Glutamatergic neuron (in vitro differentiated cells): Measurements from ENCODE around the gene FAM149B1. TPM values are rescaled to one million over a fixed set of nuclear protein-coding genes. Genes with fewer than 3 reads are reported as not detected.

Source experiments
- DNase-seq: peaks from one replicate; pipeline ENCODE4 v3.0.0; 2022
- H3K27ac Mint-ChIP-seq: one replicate; pipeline ENCODE4 v1.8.0; 2020; ENCODE audit warnings: mild to moderate bottlenecking, mixed read lengths, inconsistent platforms; ENCODE audit not compliant: unreplicated experiment
- H3K27me3 Mint-ChIP-seq: one replicate; pipeline ENCODE4 v1.8.0; 2020; ENCODE audit warnings: mild to moderate bottlenecking, moderate library complexity, mixed read lengths, inconsistent platforms; ENCODE audit not compliant: unreplicated experiment
- H3K36me3 Mint-ChIP-seq: one replicate; pipeline ENCODE4 v1.8.0; 2020; ENCODE audit warnings: mild to moderate bottlenecking, mixed read lengths, inconsistent platforms; ENCODE audit not compliant: unreplicated experiment
- H3K4me1 Mint-ChIP-seq: one replicate; pipeline ENCODE4 v1.8.0; 2020; ENCODE audit warnings: mild to moderate bottlenecking, low read depth, mixed read lengths, inconsistent platforms; ENCODE audit not compliant: unreplicated experiment
- H3K4me3 Mint-ChIP-seq: one replicate; pipeline ENCODE4 v1.8.0; 2020; ENCODE audit warnings: mild to moderate bottlenecking, mixed read lengths, inconsistent platforms; ENCODE audit not compliant: unreplicated experiment
- H3K9me3 Mint-ChIP-seq: one replicate; pipeline ENCODE4 v1.8.0; 2020; ENCODE audit warnings: mild to moderate bottlenecking, moderate library complexity, mixed read lengths, inconsistent platforms; ENCODE audit not compliant: unreplicated experiment
- CTCF ChIP-seq: fragments of 200-600 bp; sonication (generic); IDR thresholded peaks from one replicate; pipeline ENCODE4 v1.5.0; 2021; ENCODE audit not compliant: partially characterized antibody, unreplicated experiment
- total RNA-seq: library from RNA; stranded (reverse); fragmentation: NEBNext Ultra II Directional; extraction: Animal tissue kit (Norgen Biotek cat#: 25700); gene quantifications from one replicate; pipeline ENCODE4 v1.2.1, GENCODE V29; 2021; ENCODE audit not compliant: unreplicated experiment

The FAM149B1 gene
- total RNA-seq, 1 donor from 2014 or later, result 31.3 TPM

- no peak for TF ChIP-seq CTCF
- H3K4me3 Mint-ChIP-seq, result no peak overlapping the region
- H3K36me3 Mint-ChIP-seq, result no peaks in the 10 kb centered on the region
- no peaks in the 10 kb centered on the region for H3K9me3 Mint-ChIP-seq
- no peaks in the 10 kb centered on the region for H3K4me1 Mint-ChIP-seq
- no peak overlapping the region for H3K27ac Mint-ChIP-seq
- H3K27me3 Mint-ChIP-seq, result no peaks in the 10 kb centered on the region
- DNase-seq, result no peak
Measured at GRCh38 chr10:73228247-73228646, 60.3 kb downstream of the FAM149B1 start.

GRCh38 chr10:73229567-73229966 is 61.6 kb downstream of the FAM149B1 start:
- no peak for TF ChIP-seq CTCF
- DNase-seq, result no peak
- H3K9me3 Mint-ChIP-seq, result no peaks in the 10 kb centered on the region
- no peaks in the 10 kb centered on the region for H3K27me3 Mint-ChIP-seq
- H3K36me3 Mint-ChIP-seq, result no peaks in the 10 kb centered on the region
- no peak overlapping the region for H3K27ac Mint-ChIP-seq
- no peaks in the 10 kb centered on the region for H3K4me1 Mint-ChIP-seq
- H3K4me3 Mint-ChIP-seq, result no peak overlapping the region

- no peaks in the 10 kb centered on the region for H3K36me3 Mint-ChIP-seq
- H3K4me1 Mint-ChIP-seq, result no peaks in the 10 kb centered on the region
- no peaks in the 10 kb centered on the region for H3K9me3 Mint-ChIP-seq
- no peak overlapping the region for H3K4me3 Mint-ChIP-seq
- TF ChIP-seq CTCF, result peak; percentile 39
- peak; percentile 23 for DNase-seq
- H3K27me3 Mint-ChIP-seq, result no peaks in the 10 kb centered on the region
- no peak overlapping the region for H3K27ac Mint-ChIP-seq
Measured at GRCh38 chr10:73232887-73233286, 65.0 kb downstream of the FAM149B1 start.

- no peaks in the 10 kb centered on the region for H3K9me3 Mint-ChIP-seq
- DNase-seq, result no peak
- TF ChIP-seq CTCF, result no peak
- no peaks in the 10 kb centered on the region for H3K4me1 Mint-ChIP-seq
- no peak overlapping the region for H3K27ac Mint-ChIP-seq
- no peaks in the 10 kb centered on the region for H3K36me3 Mint-ChIP-seq
- no peak overlapping the region for H3K4me3 Mint-ChIP-seq
- no peaks in the 10 kb centered on the region for H3K27me3 Mint-ChIP-seq
Measured at GRCh38 chr10:73233883-73234282, 66.0 kb downstream of the FAM149B1 start.

- H3K27me3 Mint-ChIP-seq, result no peaks in the 10 kb centered on the region
- no peak for TF ChIP-seq CTCF
- no peaks in the 10 kb centered on the region for H3K36me3 Mint-ChIP-seq
- H3K4me1 Mint-ChIP-seq, result no peaks in the 10 kb centered on the region
- no peak overlapping the region for H3K4me3 Mint-ChIP-seq
- no peak for DNase-seq
- H3K9me3 Mint-ChIP-seq, result no peaks in the 10 kb centered on the region
- peak overlapping the region; percentile 67 for H3K27ac Mint-ChIP-seq
Measured at GRCh38 chr10:73234695-73235094, 66.8 kb downstream of the FAM149B1 start.
